Stimulated activated naive CD8-positive, alpha-beta T cell treated with anti-CD3 and anti-CD28 coated beads, Interleukin-15, Interleukin-2, amounts not matched to agents 100 ng/mL and 50 ng/mL, for 24 hours (primary cell): ENCODE results near the gene LRCOL1.
"Not testable (repeated sequence)": the region's sequence is repeated elsewhere in the genome, so short reads cannot be mapped to it uniquely, and the experiment has no call there.

Source experiments
- H3K27ac Mint-ChIP-seq: one replicate; pipeline ENCODE4 v1.8.0; 2021; ENCODE audit warnings: mild to moderate bottlenecking, mixed read lengths
- H3K27me3 Mint-ChIP-seq: one replicate; pipeline ENCODE4 v1.8.0; 2021; ENCODE audit warnings: mixed read lengths
- H3K36me3 Mint-ChIP-seq: one replicate; pipeline ENCODE4 v1.8.0; 2021; ENCODE audit warnings: low read depth, mixed read lengths
- H3K4me1 Mint-ChIP-seq: one replicate; pipeline ENCODE4 v1.8.0; 2021; ENCODE audit warnings: low read depth, mixed read lengths
- H3K4me3 Mint-ChIP-seq: one replicate; pipeline ENCODE4 v1.8.0; 2021; ENCODE audit warnings: mild to moderate bottlenecking, mixed read lengths
- H3K9me3 Mint-ChIP-seq: one replicate; pipeline ENCODE4 v1.8.0; 2021; ENCODE audit warnings: mixed read lengths

Gene LRCOL1

GRCh38 chr12:132603240-132604150 is 6.9 kb downstream of the LRCOL1 start:
- Mint-ChIP-seq H3K4me3 (no peak overlapping the region), H3K27me3 (peaks cover 66% of the 10 kb centered on the region), H3K9me3 (no peaks in the 10 kb centered on the region), H3K36me3 (no peaks in the 10 kb centered on the region), H3K27ac (no peak overlapping the region), H3K4me1 (peaks cover 29% of the 10 kb centered on the region)

DNA sequence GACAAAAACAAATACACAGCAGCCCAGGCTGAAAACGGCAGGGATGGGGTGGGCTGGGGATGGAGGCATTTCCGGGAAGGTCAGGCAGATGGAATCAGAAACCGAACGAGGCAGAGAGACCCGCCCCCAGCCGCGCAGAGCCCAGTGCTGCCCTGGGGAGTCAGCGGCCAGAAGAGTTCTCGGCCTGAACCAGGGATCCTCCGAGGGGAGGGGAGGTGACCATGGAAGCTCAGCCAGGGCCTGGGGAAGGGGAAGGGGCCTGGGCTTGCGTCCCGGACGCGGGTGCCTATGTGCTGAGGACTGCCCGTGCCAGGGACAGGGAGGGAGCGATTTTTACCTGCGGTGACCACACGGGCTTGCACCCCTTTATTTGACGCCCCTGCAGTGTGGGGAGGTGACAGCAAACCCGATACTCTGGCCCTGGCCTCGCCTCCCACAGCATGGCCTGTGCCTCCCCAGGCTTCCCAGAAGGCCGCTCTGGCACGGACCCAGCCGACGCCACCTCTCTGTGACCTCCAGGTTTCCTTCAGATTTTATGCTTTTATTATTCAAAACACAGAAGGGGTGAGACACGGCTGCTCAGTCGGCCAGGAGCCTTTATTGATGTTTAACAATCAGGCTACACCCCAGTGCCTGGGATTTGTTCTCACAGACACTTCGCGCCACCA is 7.7 kb downstream of the LRCOL1 start:
- no peaks in the 10 kb centered on the region for H3K9me3 Mint-ChIP-seq
- H3K27me3 Mint-ChIP-seq = peaks cover 61% of the 10 kb centered on the region

GRCh38 chr12:132601171-132601883 is 9.1 kb downstream of the LRCOL1 start:
- peaks cover 55% of the 10 kb centered on the region for H3K27me3 Mint-ChIP-seq
- peak overlapping the region; percentile 60 for H3K4me3 Mint-ChIP-seq
- no peaks in the 10 kb centered on the region for H3K36me3 Mint-ChIP-seq
- no peak overlapping the region for H3K27ac Mint-ChIP-seq
- no peaks in the 10 kb centered on the region for H3K9me3 Mint-ChIP-seq
- H3K4me1 Mint-ChIP-seq = peaks cover 24% of the 10 kb centered on the region

More for the DNA sequence above, 7.7 kb downstream of the LRCOL1 start:
- Mint-ChIP-seq H3K27ac (no peak overlapping the region), H3K4me1 (peaks cover 26% of the 10 kb centered on the region), H3K36me3 (no peaks in the 10 kb centered on the region), H3K4me3 (no peak overlapping the region)

DNA sequence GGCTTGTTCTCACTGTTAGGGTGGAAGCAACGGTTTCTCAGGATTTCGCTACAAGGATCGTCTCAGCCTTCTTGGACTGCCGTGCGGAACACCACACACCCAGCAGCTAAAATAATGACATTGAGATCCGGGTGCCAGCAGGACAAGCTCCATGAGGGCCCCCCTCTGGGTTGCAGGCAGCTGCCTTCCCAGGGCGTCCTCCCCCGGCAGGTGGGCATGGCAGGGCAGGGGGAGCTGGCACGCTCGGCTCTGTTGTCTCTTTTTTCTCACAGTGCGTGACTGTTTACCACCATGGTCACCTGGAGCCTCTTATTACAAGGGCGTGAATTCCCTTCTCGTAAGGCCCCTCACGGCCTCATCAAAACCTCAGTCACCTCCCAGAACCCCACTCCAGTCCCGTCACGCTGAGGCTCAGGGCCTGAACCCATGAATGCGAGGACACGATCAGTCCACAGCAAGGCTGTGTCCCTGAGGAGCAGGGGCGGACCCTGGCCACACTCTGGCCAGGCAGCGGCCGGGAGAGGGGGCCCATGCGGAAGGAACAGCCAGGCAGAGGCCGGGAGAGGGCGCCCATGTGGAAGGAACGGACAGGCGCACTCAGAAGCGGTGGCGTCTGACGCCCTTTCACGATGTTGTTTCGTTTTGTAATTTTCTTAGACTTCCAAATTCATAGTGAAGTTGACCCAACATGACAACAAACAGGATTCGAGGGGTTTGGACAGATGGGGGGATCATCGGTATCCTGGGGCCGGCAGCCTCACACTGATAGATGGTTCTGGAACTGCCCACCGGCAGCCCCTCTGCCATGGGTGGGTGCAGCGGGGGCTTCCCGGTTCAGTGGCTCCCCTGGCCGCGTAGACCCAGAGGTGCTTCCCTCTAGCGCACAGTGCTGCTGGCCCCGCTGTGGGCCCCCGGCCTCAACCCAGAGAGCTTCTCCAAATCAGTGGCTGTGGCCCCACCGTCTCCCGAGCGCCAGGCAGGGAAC is 10.0 kb downstream of the LRCOL1 start:
- Mint-ChIP-seq H3K9me3 (no peaks in the 10 kb centered on the region), H3K27ac (no peak overlapping the region), H3K4me3 (peak overlapping the region; percentile 71), H3K36me3 (no peaks in the 10 kb centered on the region), H3K27me3 (peaks cover 55% of the 10 kb centered on the region), H3K4me1 (peaks cover 23% of the 10 kb centered on the region)

GRCh38 chr12:132599502-132599901 is 10.9 kb downstream of the LRCOL1 start:
- not testable (repeated sequence) for H3K9me3 Mint-ChIP-seq, H3K36me3 Mint-ChIP-seq, H3K27ac Mint-ChIP-seq
- Mint-ChIP-seq H3K4me1 (peaks cover 23% of the 10 kb centered on the region), H3K27me3 (peaks cover 48% of the 10 kb centered on the region), H3K4me3 (peak overlapping the region; percentile 20)

- Mint-ChIP-seq H3K9me3 (no peaks in the 10 kb centered on the region), H3K4me3 (peak overlapping the region; percentile 82), H3K4me1 (peaks cover 23% of the 10 kb centered on the region), H3K27ac (peak overlapping the region; percentile 51), H3K27me3 (peaks cover 47% of the 10 kb centered on the region), H3K36me3 (no peaks in the 10 kb centered on the region)
Observed at GRCh38 chr12:132597333-132598316, 12.8 kb downstream of the LRCOL1 start.

DNA sequence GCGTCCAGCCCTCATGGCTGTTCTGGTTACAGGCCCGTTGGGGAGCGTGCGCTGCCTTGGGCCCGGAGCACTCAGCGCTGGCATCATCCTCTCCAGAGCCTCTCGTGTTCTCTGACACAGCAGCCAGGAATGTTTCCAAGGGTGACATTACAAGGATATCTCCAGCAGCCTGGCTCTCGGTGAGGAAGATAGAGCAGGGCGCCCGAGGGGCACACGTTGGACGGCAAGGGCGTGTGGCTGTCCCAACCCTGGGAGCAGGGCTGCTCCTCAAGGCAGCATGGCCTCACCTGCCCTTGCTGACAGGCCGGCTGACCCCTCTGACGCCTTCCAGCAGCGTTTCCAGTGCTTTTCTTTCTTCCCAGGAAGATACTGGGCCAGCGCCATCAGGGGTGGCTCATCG is 14.4 kb downstream of the LRCOL1 start:
- H3K36me3 Mint-ChIP-seq = no peaks in the 10 kb centered on the region
- no peak overlapping the region for H3K27ac Mint-ChIP-seq
- H3K4me1 Mint-ChIP-seq = peaks cover 23% of the 10 kb centered on the region
- H3K4me3 Mint-ChIP-seq = no peak overlapping the region
- H3K9me3 Mint-ChIP-seq = no peaks in the 10 kb centered on the region
- H3K27me3 Mint-ChIP-seq = peaks cover 37% of the 10 kb centered on the region

DNA sequence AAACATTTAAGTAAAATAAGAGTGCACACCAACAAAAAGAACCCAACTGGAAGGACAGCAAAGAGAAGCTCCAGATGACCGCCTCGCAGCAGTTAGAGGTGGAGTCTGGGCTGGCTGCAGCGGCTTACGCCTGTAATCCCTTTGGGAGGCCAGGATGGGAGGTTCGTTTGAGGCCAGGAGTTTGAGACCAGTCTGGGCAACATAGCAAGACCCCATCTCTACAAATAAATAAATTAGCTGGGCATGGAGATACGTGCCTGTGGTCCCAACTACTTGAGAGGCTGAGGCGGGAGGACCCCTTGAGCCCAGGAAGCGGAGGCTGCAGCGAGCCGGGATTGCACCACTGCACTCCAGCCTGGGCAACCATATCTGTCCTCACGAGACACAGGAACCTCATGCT is 15.2 kb downstream of the LRCOL1 start:
- Mint-ChIP-seq H3K27ac (no peak overlapping the region), H3K27me3 (peaks cover 31% of the 10 kb centered on the region), H3K36me3 (no peaks in the 10 kb centered on the region), H3K4me1 (peaks cover 18% of the 10 kb centered on the region), H3K4me3 (no peak overlapping the region), H3K9me3 (no peaks in the 10 kb centered on the region)

GRCh38 chr12:132593938-132594358 is 16.4 kb downstream of the LRCOL1 start:
- H3K27me3 Mint-ChIP-seq = peaks cover 24% of the 10 kb centered on the region
- H3K4me3 Mint-ChIP-seq = no peak overlapping the region
- peaks cover 12% of the 10 kb centered on the region for H3K4me1 Mint-ChIP-seq
- no peaks in the 10 kb centered on the region for H3K9me3 Mint-ChIP-seq
- no peaks in the 10 kb centered on the region for H3K36me3 Mint-ChIP-seq
- no peak overlapping the region for H3K27ac Mint-ChIP-seq

DNA sequence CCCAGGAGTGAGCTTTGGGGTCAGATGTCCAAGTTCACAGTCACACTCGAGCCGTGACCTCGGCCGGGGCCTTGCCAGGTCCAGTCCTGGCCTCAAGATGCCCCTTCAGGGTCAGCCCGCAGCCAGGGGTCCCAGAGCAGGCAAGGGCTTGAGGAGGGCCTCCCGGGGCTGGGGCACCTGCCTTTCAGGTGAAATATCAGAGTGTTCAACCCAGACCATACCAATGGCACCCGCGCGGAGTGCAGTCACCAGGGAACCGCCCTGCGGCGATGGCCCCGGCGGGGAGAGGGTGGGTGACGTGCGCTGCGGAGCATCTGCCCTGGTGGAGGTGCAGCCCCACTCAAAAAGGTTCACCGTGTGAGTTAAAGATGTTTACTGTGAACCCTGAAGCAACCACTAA is 16.9 kb downstream of the LRCOL1 start:
- Mint-ChIP-seq H3K4me1 (peaks cover 9% of the 10 kb centered on the region), H3K36me3 (no peaks in the 10 kb centered on the region), H3K27ac (no peak overlapping the region), H3K4me3 (no peak overlapping the region), H3K9me3 (no peaks in the 10 kb centered on the region), H3K27me3 (peaks cover 20% of the 10 kb centered on the region)

DNA sequence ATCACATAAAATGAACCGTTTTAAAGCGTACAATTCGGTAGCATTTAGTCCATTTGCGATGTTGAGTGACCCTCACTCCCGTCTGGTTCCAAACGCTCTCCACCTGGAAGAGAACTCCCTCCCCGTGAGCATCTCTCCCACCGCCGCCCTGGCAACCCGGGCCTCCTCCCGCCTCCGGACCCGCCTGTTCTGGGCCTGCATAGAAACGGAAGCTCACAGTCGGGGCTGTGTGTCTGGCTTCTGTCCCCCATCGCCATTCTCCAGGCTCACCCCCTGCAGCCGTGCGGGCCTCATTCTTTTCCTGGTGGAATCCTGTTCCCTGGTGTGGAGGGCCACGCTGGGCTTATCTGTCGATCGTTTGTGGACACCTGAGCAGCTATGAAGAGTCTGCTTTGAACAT is 17.3 kb downstream of the LRCOL1 start:
- Mint-ChIP-seq H3K27me3 (peaks cover 20% of the 10 kb centered on the region), H3K4me1 (peaks cover 8% of the 10 kb centered on the region)

DNA sequence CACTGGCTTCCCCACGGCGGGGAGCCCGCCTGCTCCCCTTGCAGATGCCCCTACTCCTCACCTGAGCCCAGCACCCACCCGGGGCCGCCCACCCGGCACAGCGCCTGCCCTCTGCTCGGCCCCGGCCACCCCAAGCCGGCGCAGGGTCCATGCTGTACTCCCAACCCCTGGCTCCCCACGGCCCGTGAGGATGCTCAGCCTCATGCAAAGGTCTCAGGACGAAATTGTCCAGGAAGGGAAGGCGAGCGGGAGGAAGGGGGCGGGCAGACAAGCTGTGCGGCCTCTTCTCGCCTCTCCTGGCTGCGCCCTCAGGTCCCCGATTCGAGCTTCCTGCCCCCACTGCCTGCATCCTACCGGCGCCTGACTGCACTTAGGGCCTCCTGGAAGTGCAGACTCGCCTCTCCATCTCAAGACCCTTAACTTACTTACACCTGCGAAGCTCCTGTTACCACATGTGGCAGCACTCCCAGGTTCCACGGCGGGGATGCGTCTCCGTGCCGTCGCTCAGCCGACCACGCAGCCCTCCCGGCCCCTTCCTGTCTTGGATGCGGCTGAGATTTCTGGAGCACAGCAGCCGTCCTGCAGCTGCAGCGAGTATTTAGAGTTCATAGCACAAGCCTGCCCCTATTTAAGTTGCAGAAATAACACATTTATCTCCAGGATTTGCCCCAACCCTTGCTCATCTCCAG is 18.0 kb downstream of the LRCOL1 start:
- Mint-ChIP-seq H3K36me3 (no peaks in the 10 kb centered on the region), H3K4me3 (no peak overlapping the region), H3K4me1 (peaks cover 3% of the 10 kb centered on the region), H3K27me3 (peaks cover 16% of the 10 kb centered on the region), H3K9me3 (no peaks in the 10 kb centered on the region), H3K27ac (no peak overlapping the region)

More for the DNA sequence above, 17.3 kb downstream of the LRCOL1 start:
- Mint-ChIP-seq H3K27ac (no peak overlapping the region), H3K4me3 (no peak overlapping the region), H3K36me3 (no peaks in the 10 kb centered on the region), H3K9me3 (no peaks in the 10 kb centered on the region)
